A549 (cell line): Measurements from ENCODE around the gene RNF114.

ENCODE experiments used
- CTCF ChIP-seq: fragments of >200 bp; sonication (Bioruptor Twin); formaldehyde crosslinking; IDR thresholded peaks from 3 replicates; pipeline ENCODE4 v1.5.1; 2016
- NR3C1 ChIP-seq: fragments of >200 bp; sonication (Bioruptor Twin); formaldehyde crosslinking; IDR thresholded peaks from 3 replicates; pipeline ENCODE4 v1.6.1; 2017

GRCh38 chr20:49973981-49974380 is 37.8 kb downstream of the RNF114 start:
- TF ChIP-seq CTCF (no peak), NR3C1 (no peak)
